GM12878 (cell line): ENCODE data around the gene KATNB1. TPM values are rescaled to one million over a fixed set of nuclear protein-coding genes. Genes with fewer than 3 reads are reported as not detected.

ENCODE experiments used
- ATAC-seq: fragments of 200-7000 bp; cut with Tn5 transposase; 3 replicates; pipeline ENCODE4 v1.9.1; 2020; ENCODE audit warnings: mild to moderate bottlenecking, moderate library complexity
- BruUV-seq: library from RNA; stranded (reverse); fragments of 400-500 nt; replicated peaks from 2 replicates; lab custom pipeline; 2021; lab: Mats Ljungman, UMichigan
- CTCF ChIA-PET: fragments of 300-600 bp; sonication (Branson Sonifier 250); formaldehyde crosslinking; extraction: SDS; loops from one replicate; lab custom pipeline; 2021; ENCODE audit warnings: inconsistent platforms; lab: Yijun Ruan, JAX
- POLR2A ChIA-PET: fragments of 350-600 bp; formaldehyde crosslinking; extraction: SDS; loops from one replicate; lab custom pipeline; 2021; ENCODE audit warnings: inconsistent platforms; lab: Charles Lee
- RAD21 ChIA-PET: fragments of 300-600 bp; sonication (Branson Sonifier 250); formaldehyde crosslinking; loops from one replicate; lab custom pipeline; 2023; ENCODE audit warnings: antibody characterized with exemption; ENCODE audit not compliant: unreplicated experiment; lab: Charles Lee
- SMC1A ChIA-PET: fragments of 300-600 bp; sonication (Branson Sonifier 250); formaldehyde crosslinking; loops from one replicate; lab custom pipeline; 2023; ENCODE audit not compliant: unreplicated experiment, uncharacterized antibody; lab: Charles Lee
- DNase-seq: peaks from one replicate; pipeline ENCODE4 v3.0.0-alpha.2; 2011; ENCODE audit warnings: low read depth, low spot score
- FAIRE-seq: peaks from 3 replicates; lab custom pipeline; 2011; peaks lifted over from hg19 to GRCh38; lab: Jason Lieb, UNC
- H2AFZ ChIP-seq: 2 replicates; pipeline ENCODE4 v1.6.0; 2011; ENCODE audit warnings: low read depth, low read length, control low read depth; ENCODE audit not compliant: control insufficient read depth
- H3K27ac ChIP-seq: 2 replicates; pipeline ENCODE4 v1.5.1; 2011; ENCODE audit warnings: control low read depth; ENCODE audit not compliant: control insufficient read depth, insufficient read depth
- H3K27me3 ChIP-seq, 2 experiments: replicated peaks in 1 of 2; 2 replicates each; pipeline versions ENCODE4 v1.6.0 to v1.6.1; 2011; ENCODE audit warnings: low read length in 1 of 2; ENCODE audit not compliant: control insufficient read depth in 2 of 2, insufficient read depth in 2 of 2
- H3K36me3 ChIP-seq, 2 experiments: 2 replicates each; pipeline ENCODE4 v1.5.1; 2011; ENCODE audit warnings: low read length in 1 of 2; ENCODE audit not compliant: control insufficient read depth in 2 of 2, insufficient read depth in 2 of 2
- H3K4me1 ChIP-seq: 2 replicates; pipeline ENCODE4 v1.6.1; 2011; ENCODE audit warnings: mild to moderate bottlenecking, low read length, moderate library complexity, mixed read lengths; ENCODE audit not compliant: control insufficient read depth, insufficient read depth
- H3K4me2 ChIP-seq: 2 replicates; pipeline ENCODE4 v1.6.0; 2011; ENCODE audit warnings: control low read depth; ENCODE audit not compliant: control insufficient read depth, insufficient read depth
- H3K4me3 ChIP-seq: fragments of 200-600 bp; sonication (generic); 2 replicates; pipeline ENCODE4 v1.5.1; 2016
- H3K79me2 ChIP-seq: 2 replicates; pipeline ENCODE4 v1.6.0; 2011; ENCODE audit warnings: low read length; ENCODE audit not compliant: control insufficient read depth, insufficient read depth
- H3K9ac ChIP-seq: 2 replicates; pipeline ENCODE4 v1.8.0; 2011; ENCODE audit warnings: low read length, control low read depth, mixed read lengths; ENCODE audit not compliant: control insufficient read depth, insufficient read depth
- H3K9me3 ChIP-seq: replicated peaks from 3 replicates; pipeline ENCODE4 v1.5.1; 2011; ENCODE audit warnings: mild to moderate bottlenecking, low read length; ENCODE audit not compliant: control insufficient read depth, insufficient read depth
- H4K20me1 ChIP-seq: 2 replicates; pipeline ENCODE4 v1.6.0; 2011; ENCODE audit not compliant: control insufficient read depth, insufficient read depth
- BCL3 ChIP-seq: IDR thresholded peaks from 2 replicates; pipeline ENCODE4 v1.6.1; 2011; ENCODE audit warnings: borderline replicate concordance, low read depth, mild to moderate bottlenecking, moderate library complexity, low read length; ENCODE audit not compliant: insufficient read depth, poor library complexity, severe bottlenecking
- DPF2 ChIP-seq: fragments of 450-650 bp; IDR thresholded peaks from 2 replicates; pipeline ENCODE4 v1.6.1; 2017; ENCODE audit warnings: mild to moderate bottlenecking
- FOXK2 ChIP-seq: fragments of 450-650 bp; IDR thresholded peaks from 2 replicates; pipeline ENCODE4 v1.6.1; 2017; ENCODE audit warnings: mild to moderate bottlenecking, moderate library complexity
- GATAD2B ChIP-seq: fragments of 450-650 bp; conservative IDR thresholded peaks from 2 replicates; pipeline ENCODE4 v1.6.1; 2017; ENCODE audit warnings: low read depth, mild to moderate bottlenecking, moderate library complexity
- IKZF1 ChIP-seq: fragments of 450-650 bp; conservative IDR thresholded peaks from 2 replicates; pipeline ENCODE4 v1.6.1; 2017; ENCODE audit warnings: antibody characterized with exemption, mild to moderate bottlenecking
- MAX ChIP-seq: IDR thresholded peaks from 2 replicates; pipeline ENCODE4 v1.6.1; 2012; ENCODE audit warnings: low read depth, low read length, improper control_type of control experiment
- MTA3 ChIP-seq: IDR thresholded peaks from 2 replicates; pipeline ENCODE4 v1.6.1; 2012; ENCODE audit warnings: low read length, inconsistent platforms, borderline replicate concordance
- STAT1 ChIP-seq: fragments of 450-650 bp; conservative IDR thresholded peaks from 2 replicates; pipeline ENCODE4 v1.6.1; 2014; ENCODE audit warnings: antibody characterized with exemption, mild to moderate bottlenecking
- ZBTB33 ChIP-seq: fragments of 450-650 bp; IDR thresholded peaks from 2 replicates; pipeline ENCODE4 v1.6.1; 2017; ENCODE audit warnings: mild to moderate bottlenecking
- WGBS: methylation state at CpG from one replicate; pipeline ENCODE4 v1.1.6; 2016; ENCODE audit warnings: low lambda C conversion rate; ENCODE audit not compliant: insufficient replicate concordance, insufficient coverage; ENCODE audit errors: missing lambda C conversion rate; 5-methylcytosine and 5-hydroxymethylcytosine counted together
- in situ Hi-C: fragments of 300-500 bp; cut with MboI; formaldehyde crosslinking; loops from 9 replicates; pipeline ENCODE4 v1.14.3; 2018; ENCODE audit warnings: mixed read lengths
- intact Hi-C: fragments of 100-400 bp; cut with micrococcal nuclease; formaldehyde crosslinking; loops from one replicate; pipeline ENCODE4 v1.14.2; 2022; ENCODE audit not compliant: unreplicated experiment
- polyA plus RNA-seq, 11 experiments: library from polyadenylated mRNA; depleted of rRNA in 4 of 11; unstranded in 6 of 11; stranded (reverse) in 5 of 11; fragments of >200 nt; fragmentation: Nextera tagmentation in 4 of 11; fragmentation: Illumina TruSeq in 1 of 11; extraction: Ambion mirVana in 4 of 11; extraction: Trizol in 1 of 11; gene quantifications; 1 replicate in 1 of 11; 2 replicates in 10 of 11; pipeline versions ENCODE4 v1.2.1 to v1.2.3, GENCODE V29; 2011 to 2016; ENCODE audit warnings: inconsistent platforms in 2 of 11, missing spikeins in 2 of 11, low read depth in 1 of 11
- total RNA-seq, 4 experiments: library from RNA; depleted of rRNA in 3 of 4; stranded (reverse); fragments of >200 nt in 3 of 4; fragmentation: Illumina TruSeq in 1 of 4; extraction: Trizol in 1 of 4; gene quantifications; 2 replicates each; pipeline versions ENCODE4 v1.2.1 to v1.2.3, GENCODE V29; 2013 to 2021
- TF ChIP-seq, protein P1 (sequence below): fragments of 150-350 bp; IDR thresholded peaks from 2 replicates; pipeline ENCODE4 v1.6.1; 2014; ENCODE audit warnings: mild to moderate bottlenecking, low read depth, low read length
- TF ChIP-seq, protein P2 (sequence below): fragments of 450-650 bp; IDR thresholded peaks from 2 replicates; pipeline ENCODE4 v1.6.1; 2018; ENCODE audit warnings: borderline replicate concordance, mild to moderate bottlenecking; ENCODE audit not compliant: partially characterized antibody

The KATNB1 gene
- total and polyA plus RNA-seq, 10 of the 15 experiments (the other 5 are each of a cell fraction or from before 2014, with no cell fraction given): 0.71 to 46.5 (median 19.5) TPM

- Histone ChIP-seq H3K4me1 (no peaks in the 10 kb centered on the region), H3K9me3 (no peaks in the 10 kb centered on the region), H3K79me2 (no peaks in the 10 kb centered on the region), H4K20me1 (no peaks in the 10 kb centered on the region), H3K4me3 (no peak within 1 kb of the TSS), H3K4me2 (peak within 1 kb of the TSS; percentile 59), H3K27me3 (peaks cover 9 to 11% of the 10 kb centered on the region in 2 experiments; a peak in 3 of 4 replicates), H3K27ac (no peak within 1 kb of the TSS), H3K9ac (no peak within 1 kb of the TSS), H3K36me3 (no peaks in the 10 kb centered on the region), H2AFZ (no peak within 1 kb of the TSS)
- ChIA-PET RAD21 (no interaction called here), CTCF (no interaction called here), POLR2A (no interaction called here), SMC1A (no interaction called here)
- in situ Hi-C loops: no loop called here
- no peak for DNase-seq
- peak; percentile 59 for ATAC-seq
- intact Hi-C loops: no loop called here
- 23% methylated on average over 45 of the region's 78 CpGs for WGBS
- no TSS peak for BruUV-seq
- FAIRE-seq: no peak
- TF ChIP-seq GATAD2B (peak; percentile 41; the same call in 1 of the 2 replicates), BCL3 (peak; percentile 81), FOXK2 (peak; percentile 33; the same call in 1 of the 2 replicates), STAT1 (no peak), MAX (no peak), DPF2 (0 out of 2 replicates have a peak, but pooled peaks have one; percentile 48), IKZF1 (0 out of 2 replicates have a peak, but pooled peaks have one; percentile 22), MTA3 (no peak), ZBTB33 (0 out of 2 replicates have a peak, but pooled peaks have one; percentile 17)
- TF ChIP-seq, protein P1, sequence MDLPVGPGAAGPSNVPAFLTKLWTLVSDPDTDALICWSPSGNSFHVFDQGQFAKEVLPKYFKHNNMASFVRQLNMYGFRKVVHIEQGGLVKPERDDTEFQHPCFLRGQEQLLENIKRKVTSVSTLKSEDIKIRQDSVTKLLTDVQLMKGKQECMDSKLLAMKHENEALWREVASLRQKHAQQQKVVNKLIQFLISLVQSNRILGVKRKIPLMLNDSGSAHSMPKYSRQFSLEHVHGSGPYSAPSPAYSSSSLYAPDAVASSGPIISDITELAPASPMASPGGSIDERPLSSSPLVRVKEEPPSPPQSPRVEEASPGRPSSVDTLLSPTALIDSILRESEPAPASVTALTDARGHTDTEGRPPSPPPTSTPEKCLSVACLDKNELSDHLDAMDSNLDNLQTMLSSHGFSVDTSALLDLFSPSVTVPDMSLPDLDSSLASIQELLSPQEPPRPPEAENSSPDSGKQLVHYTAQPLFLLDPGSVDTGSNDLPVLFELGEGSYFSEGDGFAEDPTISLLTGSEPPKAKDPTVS: no peak
- TF ChIP-seq, protein P2, sequence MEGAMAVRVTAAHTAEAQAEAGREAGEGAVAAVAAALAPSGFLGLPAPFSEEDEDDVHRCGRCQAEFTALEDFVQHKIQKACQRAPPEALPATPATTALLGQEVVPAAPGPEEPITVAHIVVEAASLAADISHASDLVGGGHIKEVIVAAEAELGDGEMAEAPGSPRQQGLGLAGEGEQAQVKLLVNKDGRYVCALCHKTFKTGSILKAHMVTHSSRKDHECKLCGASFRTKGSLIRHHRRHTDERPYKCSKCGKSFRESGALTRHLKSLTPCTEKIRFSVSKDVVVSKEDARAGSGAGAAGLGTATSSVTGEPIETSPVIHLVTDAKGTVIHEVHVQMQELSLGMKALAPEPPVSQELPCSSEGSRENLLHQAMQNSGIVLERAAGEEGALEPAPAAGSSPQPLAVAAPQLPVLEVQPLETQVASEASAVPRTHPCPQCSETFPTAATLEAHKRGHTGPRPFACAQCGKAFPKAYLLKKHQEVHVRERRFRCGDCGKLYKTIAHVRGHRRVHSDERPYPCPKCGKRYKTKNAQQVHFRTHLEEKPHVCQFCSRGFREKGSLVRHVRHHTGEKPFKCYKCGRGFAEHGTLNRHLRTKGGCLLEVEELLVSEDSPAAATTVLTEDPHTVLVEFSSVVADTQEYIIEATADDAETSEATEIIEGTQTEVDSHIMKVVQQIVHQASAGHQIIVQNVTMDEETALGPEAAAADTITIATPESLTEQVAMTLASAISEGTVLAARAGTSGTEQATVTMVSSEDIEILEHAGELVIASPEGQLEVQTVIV: no peak
Measured at GRCh38 chr16:57802341-57803133, 67.0 kb downstream of the KATNB1 start, which contains the start of gene KIFC3. TSS of gene KIFC3 (minus strand) at chr16:57802491. CDS start at chr16:57798243, 4,248 bp downstream.
